GM21717 (cell line): Measurements from ENCODE around the gene VCL.
"Not testable (repeated sequence)": the region's sequence is repeated elsewhere in the genome, so short reads cannot be mapped to it uniquely, and the experiment has no call there.

Experiments
- ATAC-seq: cut with Tn5 transposase; IDR thresholded peaks from one replicate; pipeline ENCODE4 v1.9.1; 2021; ENCODE audit warnings: mild to moderate bottlenecking, moderate library complexity; ENCODE audit not compliant: unreplicated experiment

VCL gene

DNA sequence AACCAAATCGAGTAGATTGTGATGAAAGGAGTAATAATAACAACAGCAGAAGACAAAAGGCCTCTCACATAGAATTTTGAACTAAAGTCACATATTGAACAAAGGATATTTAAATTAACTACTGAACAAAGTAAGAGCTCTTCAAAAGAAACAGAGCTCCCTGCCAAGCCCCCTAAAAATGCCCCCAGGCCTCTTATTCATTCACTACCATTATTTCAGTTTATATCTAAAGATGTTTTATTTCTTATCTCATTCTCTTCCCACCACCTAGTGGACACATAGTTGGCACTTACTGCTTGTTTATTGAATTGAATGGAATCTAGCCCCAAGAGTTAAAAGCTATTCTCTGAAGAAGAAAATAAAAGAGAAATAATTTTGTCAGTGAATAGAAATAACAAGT lies 37.4 kb downstream of the VCL start:
- no peak for ATAC-seq

DNA sequence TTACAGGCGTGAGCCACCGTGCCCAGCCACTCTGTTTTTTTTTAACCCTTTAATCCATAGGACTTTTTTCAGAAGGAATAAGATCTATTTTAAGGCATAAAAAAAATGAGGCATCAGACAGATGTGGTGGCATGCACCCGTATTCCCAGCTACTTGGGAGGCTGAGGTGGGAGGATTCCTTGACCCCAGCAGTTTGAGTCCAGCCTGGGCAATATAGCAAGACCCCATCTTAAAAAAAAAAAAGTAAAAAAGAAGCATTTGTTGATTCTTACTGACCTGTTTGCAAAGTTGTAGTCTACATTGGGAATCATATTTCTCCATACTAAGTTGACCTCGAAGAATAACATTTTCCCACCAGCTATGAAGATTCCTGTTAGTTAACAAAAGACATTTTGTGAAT lies 38.6 kb downstream of the VCL start:
- ATAC-seq: no peak

DNA sequence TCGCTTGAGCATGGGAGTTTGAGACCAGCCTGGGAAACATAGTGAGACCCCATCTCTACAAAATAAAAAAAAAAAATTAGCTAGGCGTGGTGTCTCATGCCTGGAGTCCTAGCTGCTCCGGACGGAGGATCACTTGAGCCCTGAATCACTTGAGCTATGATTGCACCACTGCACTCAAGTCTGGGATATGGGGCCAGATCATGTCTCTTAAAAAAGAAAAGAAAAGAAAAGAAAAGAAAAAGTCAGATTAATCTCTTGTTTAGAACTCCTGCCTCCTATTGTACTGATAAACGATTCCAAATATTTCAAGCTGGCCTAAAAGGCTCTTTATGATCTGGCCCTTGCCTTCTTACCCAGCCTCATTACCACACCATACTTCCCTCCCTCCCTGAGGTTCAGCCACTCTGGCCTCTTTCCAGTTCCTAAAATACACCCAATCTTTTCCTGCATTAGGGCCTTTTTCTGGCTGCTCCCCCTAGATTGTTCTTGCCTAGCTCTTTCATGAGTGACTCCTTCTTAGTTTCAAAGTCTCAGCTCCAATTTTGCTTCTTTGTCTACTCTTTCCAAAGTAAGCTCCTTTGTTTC lies 41.7 kb downstream of the VCL start:
- ATAC-seq: no peak

DNA sequence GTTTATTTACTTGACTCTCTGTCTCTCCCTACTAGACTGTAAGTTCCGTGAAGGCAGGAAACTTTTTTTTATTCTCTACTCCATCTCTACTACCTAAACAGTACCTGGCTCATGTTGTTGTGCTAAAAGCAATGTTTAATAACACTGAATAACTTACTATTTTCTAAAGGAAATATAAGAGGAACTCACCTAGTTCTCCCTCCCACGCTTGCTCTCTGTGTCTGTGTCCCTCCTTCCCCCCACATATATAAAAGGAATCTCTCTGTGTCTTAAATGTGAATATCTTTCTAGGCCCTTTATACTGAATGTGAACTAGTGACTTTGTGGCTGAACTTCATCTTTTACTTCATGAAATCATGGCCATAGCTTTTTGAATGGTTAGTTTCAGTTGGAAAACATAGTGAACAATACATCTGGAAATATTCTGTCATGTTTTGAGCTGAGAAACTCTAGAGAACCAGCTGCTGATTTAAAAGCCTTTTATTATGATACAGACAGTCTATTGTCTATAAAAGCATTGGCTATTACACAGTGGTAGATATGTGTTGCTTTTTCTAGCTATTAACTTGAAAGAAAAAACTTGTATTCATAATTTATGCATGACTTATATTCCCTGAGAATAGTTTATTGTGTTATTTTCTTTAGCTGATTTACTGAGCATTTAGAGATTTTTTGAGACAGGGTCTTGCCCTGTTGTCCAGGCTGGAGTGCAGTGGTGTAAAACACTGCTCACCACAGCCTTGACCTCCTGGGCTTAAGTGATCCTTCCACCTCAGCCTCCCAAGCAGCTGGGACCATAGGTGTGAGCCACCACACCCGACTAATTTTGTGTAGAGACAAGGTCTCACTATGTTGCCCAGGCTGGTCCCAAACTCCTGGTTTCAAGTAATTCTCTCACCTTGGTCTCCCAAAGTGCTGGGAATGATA lies 42.5 kb downstream of the VCL start:
- ATAC-seq: no peak

DNA sequence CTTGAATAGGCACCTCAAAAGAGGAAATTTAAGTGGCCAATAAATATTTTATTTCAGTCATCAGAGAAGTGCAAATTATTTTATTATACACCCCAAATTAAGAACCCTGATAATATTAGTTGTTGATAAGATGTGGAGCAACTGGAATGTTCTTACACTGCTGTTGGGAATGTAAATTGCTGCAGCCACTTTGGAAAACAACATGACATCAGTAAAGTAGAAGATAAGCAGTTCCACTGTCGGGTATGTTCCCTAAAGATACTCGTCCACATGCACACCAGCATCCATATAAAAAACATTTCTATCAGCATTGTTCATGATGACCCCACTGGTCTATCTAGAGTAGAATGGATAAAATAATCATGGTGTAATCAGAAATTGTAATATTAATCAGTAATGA lies 46.5 kb downstream of the VCL start:
- no peak for ATAC-seq

DNA sequence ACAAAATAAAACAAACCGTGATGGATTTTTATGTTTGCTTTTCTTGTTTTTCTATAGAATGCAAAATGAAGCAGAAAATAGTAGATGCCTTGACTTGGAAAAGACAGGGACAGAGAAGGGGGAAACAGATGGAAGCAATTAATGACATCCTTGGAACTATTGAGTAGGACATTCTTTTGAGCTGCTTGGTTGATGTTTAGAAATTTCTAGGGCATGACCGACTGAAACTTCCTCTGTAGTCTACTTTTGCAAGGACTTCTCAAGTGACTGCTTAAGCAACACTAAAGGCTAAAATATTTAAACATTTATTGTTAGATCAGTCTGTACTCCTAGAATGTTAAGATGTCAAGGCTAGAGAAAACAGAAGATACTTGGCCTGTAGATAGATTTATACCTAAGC lies 49.4 kb downstream of the VCL start:
- no peak for ATAC-seq

DNA sequence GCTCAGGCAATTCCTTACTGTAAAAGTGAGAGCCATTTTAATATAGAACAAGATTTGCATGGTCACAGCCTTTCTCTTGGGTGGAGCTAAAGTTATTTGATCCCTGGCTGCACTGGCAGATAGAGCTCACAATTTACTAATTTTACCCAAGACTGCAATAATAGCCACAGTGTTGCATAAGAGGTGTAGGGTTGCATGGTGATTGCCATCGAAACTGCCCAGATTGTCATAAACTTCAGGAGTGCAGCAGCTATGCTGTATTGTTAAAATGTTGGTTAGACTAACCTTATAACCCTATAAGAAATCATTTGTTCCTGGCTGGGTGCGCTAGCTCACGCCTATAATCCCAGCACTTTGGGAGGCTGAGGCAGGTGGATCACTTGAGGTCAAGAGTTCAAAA lies 50.0 kb downstream of the VCL start:
- no peak for ATAC-seq

DNA sequence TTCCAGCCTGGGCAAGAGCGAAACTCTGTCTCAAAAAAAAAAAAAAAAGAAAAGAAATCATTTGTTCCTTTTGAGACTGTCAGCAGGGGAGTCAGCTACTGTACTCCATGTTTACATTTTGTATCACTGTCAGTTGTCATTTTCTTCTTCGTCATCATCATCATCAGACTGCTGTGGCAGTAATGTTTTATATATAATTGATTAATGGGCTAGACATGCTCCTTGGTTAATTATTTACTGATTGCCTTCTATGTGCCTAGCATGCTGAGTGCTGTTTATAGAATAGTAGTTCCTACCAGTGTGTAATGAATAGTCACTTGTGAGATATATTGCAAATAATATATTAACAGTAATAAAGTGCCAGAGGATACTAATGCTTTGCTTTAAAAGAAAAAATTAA lies 50.5 kb downstream of the VCL start:
- ATAC-seq: no peak

DNA sequence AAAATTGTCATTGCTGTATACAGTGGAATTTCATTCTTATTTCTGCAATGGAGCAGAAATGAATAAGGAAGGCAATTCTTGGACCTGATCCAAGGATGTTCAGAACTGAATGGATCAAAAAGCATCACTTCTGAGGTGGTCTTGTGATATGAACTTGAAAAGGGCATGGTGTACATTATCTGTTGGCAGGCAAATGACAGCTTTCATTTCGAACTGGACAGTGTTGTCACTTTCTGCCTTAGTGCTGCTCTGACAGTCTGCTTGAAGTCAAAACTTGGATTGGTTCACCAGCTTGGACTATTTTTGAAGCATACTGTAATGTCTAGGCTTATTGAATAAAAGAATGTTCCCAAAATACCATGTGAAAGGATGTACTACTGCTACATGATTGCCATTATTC lies 52.0 kb downstream of the VCL start:
- no peak for ATAC-seq

DNA sequence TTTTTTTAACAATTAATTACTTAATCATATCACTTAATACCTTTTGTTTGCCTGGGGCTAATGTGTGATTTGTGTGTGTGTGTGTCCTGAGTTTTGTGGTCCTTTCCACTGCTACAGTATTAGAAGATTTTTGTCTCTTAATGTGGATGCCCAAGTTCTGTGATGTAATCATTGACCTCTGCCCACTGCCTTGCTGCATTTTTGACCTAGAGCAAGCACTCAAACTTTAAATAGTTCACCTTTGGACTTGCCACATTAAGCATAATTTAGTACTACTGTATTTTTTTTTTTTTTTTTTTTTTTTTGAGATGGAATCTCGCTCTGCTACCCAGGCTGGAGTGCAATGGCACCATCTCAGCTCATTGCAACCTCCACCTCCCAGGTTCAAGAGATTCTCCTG lies 52.7 kb downstream of the VCL start:
- ATAC-seq: no peak

DNA sequence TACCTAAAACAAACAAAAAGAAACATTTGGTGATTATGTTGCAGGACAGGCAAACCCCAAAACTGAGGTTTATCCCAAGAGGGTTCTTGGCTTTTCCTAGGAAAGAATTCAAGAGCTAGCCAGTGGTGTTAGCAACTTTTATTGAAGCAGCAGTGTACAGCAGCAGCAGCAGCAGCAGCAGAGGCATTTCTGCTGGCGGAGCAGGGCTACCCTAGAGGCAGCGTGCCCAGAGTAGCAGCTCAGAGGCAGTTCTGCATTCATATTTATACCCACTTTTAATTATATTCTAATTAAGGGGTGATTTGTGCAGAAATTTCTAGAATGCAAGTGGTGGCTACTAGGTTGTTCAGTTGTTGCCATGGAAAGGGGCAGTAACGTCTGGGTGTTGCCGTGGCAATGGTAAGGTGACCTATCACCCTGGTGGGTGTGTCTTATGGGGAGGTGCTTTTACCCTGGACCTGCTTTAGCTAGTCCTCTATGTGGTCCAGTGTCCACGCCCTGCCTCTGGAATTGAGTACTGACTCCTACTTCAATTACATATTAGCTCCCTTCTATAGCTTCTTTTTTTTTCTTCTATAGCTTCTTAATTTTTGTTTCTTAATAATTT lies 53.9 kb downstream of the VCL start:
- ATAC-seq: no peak

DNA sequence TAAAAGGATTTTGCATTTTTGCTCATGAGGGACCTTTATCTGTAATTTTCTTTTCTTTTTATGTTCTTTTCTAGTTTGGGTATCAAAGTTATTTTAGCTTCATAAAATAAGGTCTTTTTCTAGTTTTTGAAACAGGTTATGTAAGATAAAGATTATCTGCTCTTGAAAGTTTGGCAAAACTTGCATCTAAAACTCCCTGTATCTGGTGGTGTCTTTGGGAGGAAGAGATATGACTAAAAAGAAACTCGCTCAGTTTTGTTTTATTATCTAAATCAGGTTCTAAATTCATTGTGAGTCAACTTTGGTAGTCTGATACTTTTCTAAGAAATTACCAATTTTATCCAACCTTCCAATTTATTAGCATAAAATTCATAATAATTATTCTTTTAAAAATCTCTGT lies 55.1 kb downstream of the VCL start:
- ATAC-seq: no peak

DNA sequence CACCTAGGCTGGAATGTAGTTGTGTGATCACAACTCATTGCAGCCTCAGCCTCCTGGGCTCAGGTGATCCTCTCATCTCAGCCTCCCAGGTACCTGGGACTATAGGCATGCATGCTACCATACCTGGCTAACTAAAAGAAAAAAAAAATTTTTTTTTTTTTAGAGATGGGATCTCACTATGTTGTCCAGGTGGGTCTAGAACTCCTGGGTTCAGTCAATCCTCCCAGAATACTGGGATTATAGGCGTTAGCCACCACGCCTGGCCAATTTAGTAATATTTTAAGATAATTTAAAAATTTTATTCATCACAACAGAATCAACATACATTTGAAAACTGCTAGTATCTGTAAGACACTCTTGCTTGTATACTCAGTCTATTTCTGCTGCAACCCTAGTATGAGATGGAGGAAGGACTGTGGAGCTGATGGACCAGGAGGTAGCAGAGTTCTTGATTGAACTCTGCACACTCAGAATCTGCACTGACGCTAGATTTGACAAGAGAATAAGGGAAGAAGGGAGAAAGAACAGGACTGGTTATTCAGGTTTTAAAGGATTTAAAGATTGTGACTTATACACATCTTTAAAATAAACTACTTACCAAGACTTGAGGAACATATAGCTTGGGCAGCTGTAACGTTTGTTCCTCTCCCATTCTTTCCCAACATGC lies 57.6 kb downstream of the VCL start:
- no peak for ATAC-seq

DNA sequence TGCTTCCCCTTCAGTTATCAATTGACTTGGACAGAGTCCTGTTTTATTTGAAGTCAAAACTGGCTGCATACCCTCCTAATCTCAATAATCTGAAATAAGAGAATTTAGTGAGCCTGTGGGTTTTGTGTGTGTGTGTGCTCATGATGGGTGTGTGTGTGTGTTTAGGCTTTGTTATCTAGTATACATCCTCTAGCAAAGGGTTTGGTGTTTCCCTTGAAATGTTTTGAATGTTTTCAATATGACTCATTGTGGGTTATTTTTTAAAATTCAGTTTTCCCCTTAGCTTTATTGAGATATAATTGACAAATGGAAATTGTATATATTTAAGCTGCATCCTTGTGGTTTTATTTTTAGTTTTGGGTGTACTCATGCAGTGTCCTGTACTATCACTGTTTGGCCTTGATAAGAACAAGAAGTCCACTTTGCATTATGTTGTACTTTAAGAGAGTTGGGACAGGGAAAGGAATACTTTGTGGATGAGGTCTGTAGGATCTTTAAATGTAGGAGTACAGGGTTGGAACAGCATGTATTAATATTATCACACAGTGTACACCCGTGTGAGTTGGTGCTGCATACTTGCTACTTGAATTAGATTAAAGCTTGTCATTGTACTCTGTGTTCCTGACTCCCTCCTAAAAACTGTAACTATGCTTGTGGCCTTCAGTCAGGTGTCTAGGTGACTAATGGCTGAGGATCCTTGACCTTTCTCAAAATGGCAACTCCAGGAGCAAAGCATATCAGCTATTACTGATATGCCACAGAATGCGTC lies 58.3 kb downstream of the VCL start:
- ATAC-seq: no peak

DNA sequence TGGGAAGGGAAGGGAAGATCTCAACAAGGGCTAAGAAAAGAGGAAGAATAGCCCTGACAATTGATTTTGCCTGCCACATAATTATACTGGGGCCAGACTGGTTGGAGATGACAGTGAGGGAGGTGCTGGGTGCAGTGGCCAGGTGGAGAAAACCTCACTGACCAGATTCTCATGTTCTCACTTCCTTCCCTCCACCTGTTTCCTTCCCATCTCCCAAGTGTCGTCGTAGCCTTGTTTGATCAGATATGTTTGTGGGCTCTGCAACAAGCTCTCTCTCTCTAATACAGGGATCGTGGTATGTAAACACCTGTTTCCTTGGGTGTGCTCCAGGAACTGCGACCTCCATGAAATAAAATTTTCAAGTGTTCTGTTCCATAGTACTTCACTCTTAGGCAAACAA lies 60.2 kb downstream of the VCL start:
- ATAC-seq: no peak

DNA sequence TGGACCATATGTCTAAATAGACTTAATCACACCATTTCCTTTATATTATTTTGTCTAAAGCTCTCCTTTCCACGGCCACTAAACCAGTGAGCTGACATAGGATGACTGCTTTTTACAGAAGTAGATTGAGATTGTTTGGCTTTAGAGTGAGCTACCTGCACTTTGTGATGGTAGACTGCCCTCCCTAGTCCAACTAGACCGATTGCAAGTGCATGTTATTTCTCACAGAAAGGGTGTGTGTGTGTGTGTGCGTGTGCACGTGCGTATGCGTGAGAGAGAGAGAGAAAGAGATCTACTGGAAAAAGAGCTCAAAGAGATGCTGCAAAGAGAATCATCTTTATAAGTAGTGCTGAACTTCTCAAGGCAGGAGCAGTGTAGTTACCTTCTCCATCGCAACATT lies 60.7 kb downstream of the VCL start:
- no peak for ATAC-seq

DNA sequence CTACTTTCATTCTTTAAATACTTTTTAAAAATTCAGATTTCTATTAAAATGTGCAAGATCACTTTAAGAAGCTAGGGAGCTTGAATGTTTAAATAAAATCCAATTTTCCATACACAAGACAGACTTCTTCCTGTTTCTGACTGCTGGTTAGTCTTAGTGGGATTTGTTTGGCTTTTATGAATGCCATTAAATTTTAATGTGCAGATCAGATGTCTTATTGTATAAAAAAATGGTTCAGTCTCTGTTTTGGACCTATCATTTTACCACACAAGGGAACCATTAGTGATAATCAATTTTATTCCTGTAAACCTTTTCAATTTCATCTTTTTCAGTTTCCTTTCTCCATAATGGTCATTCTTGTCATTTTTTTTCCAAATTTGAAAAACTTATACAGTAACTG lies 63.2 kb downstream of the VCL start:
- ATAC-seq: no peak

DNA sequence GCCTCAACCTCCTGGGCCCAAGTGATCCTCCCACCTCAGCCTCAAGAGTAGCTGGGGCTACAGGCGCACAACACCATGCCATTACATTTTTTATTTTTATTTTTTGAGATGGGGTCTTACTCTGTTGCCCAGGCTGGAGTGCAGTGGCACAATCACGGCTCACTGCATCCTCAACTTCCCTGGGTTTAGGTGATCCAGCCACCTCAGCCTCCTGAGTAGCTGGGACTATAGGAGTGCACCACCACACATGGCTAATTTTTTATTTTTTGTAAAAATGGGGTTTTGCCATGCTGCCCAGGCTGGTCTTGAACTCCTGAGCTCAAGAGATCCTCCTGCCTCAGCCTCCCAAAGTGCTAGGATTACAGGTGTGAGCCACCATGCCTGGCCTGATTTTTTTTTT lies 64.1 kb downstream of the VCL start:
- not testable (repeated sequence) for ATAC-seq

DNA sequence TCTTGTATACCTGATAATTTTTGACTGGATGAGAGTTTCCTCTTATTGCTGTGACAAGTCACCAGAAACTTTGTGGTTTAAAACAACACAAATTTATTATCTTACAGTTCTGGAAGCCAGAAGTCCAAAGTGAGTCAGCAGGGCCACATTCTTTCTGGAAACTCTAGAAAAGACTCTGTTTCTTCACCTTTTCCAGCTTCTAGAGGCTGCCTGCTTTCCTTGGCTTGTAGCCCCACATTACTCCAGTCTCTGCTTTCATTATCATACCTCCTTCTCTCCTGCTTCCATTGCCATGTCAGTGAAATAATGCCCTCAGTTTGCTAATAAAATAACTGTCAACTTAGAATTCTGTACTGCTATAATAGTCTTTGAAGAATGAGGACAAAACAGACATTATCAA lies 65.3 kb downstream of the VCL start:
- no peak for ATAC-seq

DNA sequence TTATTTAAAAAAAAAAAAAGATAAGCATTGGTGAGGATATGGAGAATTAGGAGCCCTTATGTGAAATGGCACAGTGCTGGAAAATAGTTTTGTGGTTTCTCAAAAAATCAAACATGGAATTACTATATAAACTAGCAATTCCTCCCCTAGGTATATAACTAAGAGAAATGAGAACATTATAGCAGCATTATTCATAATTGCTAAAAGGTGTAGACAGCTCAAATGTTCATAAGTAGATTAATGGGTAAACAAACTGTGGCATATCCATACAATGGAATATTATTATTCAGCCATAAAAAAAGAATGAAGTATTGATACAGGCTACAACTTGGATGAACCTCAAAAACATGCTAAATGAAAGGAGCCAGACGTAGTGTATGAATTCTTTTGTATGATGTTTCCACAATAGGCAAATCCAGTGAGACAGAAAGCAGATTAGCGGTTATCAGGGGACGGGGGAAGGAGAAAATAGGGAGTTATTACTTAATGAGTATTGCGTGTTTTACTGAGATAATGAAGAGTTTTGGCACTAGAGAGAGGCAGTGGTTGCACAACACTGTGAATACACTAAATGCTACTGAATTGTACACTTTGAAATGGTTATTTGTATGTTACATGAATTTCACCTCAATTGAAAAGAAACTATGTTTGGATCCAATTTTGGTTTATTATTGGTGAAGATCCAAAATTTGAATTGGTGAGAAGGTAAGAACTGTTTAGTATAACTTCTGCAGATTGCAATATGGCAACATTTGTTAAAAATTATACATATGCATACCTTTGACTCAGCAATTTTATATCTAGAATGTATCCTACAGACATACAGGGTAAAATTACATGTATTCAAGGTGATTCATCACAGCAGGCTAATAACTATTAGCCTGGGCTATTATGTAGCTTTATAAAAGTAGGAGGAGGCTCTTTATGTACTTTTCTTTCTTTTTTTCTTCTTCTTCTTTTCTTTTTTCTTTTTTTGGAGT lies 69.7 kb downstream of the VCL start:
- no peak for ATAC-seq
